Fibroblast of lung (primary cell): ENCODE measurements around the gene MEMO1. TPM values are rescaled to one million over a fixed set of nuclear protein-coding genes. Genes with fewer than 3 reads are reported as not detected.

Source experiments
- DNase-seq, 2 donors: peaks; one replicate each; pipeline versions ENCODE4 v3.0.0 to v3.0.0-alpha.2; 2010; ENCODE audit warnings: low read depth in 2 of 2
- H2AFZ ChIP-seq: 2 replicates; pipeline ENCODE4 v1.5.1; 2012; ENCODE audit warnings: low read length, control low read depth, inconsistent platforms
- H3K27ac ChIP-seq: 2 replicates; pipeline ENCODE4 v1.5.1; 2011; ENCODE audit warnings: low read length, control low read depth; ENCODE audit not compliant: insufficient read depth
- H3K27me3 ChIP-seq: 2 replicates; pipeline ENCODE4 v1.5.1; 2011; ENCODE audit warnings: mild to moderate bottlenecking, low read length; ENCODE audit not compliant: control insufficient read depth, insufficient read depth
- H3K36me3 ChIP-seq: 2 replicates; pipeline ENCODE4 v1.5.1; 2011; ENCODE audit warnings: low read length; ENCODE audit not compliant: control insufficient read depth, insufficient read depth
- H3K4me1 ChIP-seq: 2 replicates; pipeline ENCODE4 v1.5.1; 2011; ENCODE audit warnings: low read length; ENCODE audit not compliant: control insufficient read depth, insufficient read depth; ENCODE audit errors: extremely low read depth
- H3K4me2 ChIP-seq: 2 replicates; pipeline ENCODE4 v1.5.1; 2011; ENCODE audit warnings: low read length, control low read depth; ENCODE audit not compliant: insufficient read depth; ENCODE audit errors: extremely low read depth
- H3K4me3 ChIP-seq, 4 experiments: fragments of 200-600 bp in 1 of 4; sonication (generic) in 1 of 4; replicated peaks in 1 of 4; 2 replicates each; pipeline ENCODE4 v1.5.1; 2011 to 2016; ENCODE audit warnings: low read length in 4 of 4, low read depth in 3 of 4, mild to moderate bottlenecking in 3 of 4, control low read depth in 2 of 4, inconsistent platforms in 1 of 4, mixed read lengths in 1 of 4; ENCODE audit not compliant: insufficient read depth in 1 of 4; ENCODE audit errors: control extremely low read depth in 1 of 4
- H3K79me2 ChIP-seq: 2 replicates; pipeline ENCODE4 v1.5.1; 2012; ENCODE audit warnings: mild to moderate bottlenecking, low read length, inconsistent platforms; ENCODE audit not compliant: control insufficient read depth, insufficient read depth
- H3K9ac ChIP-seq: 2 replicates; pipeline ENCODE4 v1.5.1; 2011; ENCODE audit warnings: mild to moderate bottlenecking, low read length, control low read depth; ENCODE audit not compliant: insufficient read depth
- H3K9me3 ChIP-seq: 2 replicates; pipeline ENCODE4 v1.5.1; 2012; ENCODE audit warnings: low read depth, low read length; ENCODE audit not compliant: control insufficient read depth, insufficient read depth
- H4K20me1 ChIP-seq: 2 replicates; pipeline ENCODE4 v1.5.1; 2011; ENCODE audit warnings: low read length; ENCODE audit not compliant: control insufficient read depth, insufficient read depth; ENCODE audit errors: extremely low read depth
- CTCF ChIP-seq, 2 donors: IDR thresholded peaks in 1 of 2; conservative IDR thresholded peaks in 1 of 2; 1 replicate in 1 of 2; 2 replicates in 1 of 2; pipeline ENCODE4 v1.5.1; 2011 to 2012; ENCODE audit warnings: low read length in 2 of 2, control low read depth in 1 of 2, inconsistent platforms in 1 of 2, low read depth in 1 of 2, mild to moderate bottlenecking in 1 of 2
- EZH2 ChIP-seq: IDR thresholded peaks from 2 replicates; pipeline ENCODE4 v1.5.1; 2012; ENCODE audit warnings: low read length, control low read depth, mild to moderate bottlenecking; ENCODE audit errors: missing control alignments
- polyA plus RNA-seq, 2 donors: library from polyadenylated mRNA; depleted of rRNA in 1 of 2; stranded (reverse) in 1 of 2; unstranded in 1 of 2; fragments of >200 nt; gene quantifications; 2 replicates each; pipeline ENCODE4 v1.2.1, GENCODE V29; 2011 to 2012; ENCODE audit warnings: missing spikeins in 1 of 2
- total RNA-seq: library from RNA; depleted of rRNA; stranded (reverse); fragments of >200 nt; gene quantifications from 2 replicates; pipeline ENCODE4 v1.2.1, GENCODE V29; 2014

MEMO1 gene
- total and polyA plus RNA-seq, 2 donors (not counting 1 experiment from before 2014, with no cell fraction given): 34.0 to 64.2 TPM

- H3K36me3 ChIP-seq: no peaks in the 10 kb centered on the region
These were observed 14.1 kb downstream of the MEMO1 start for GRCh38 chr2:31996571-31997150.

GRCh38 chr2:31992934-31993333 lies 17.9 kb downstream of the MEMO1 start:
- Histone ChIP-seq H3K27me3 (no peaks in the 10 kb centered on the region), H4K20me1 (peaks cover 2% of the 10 kb centered on the region), H3K27ac (no peak overlapping the region), H3K36me3 (no peaks in the 10 kb centered on the region), H3K9ac (no peak overlapping the region), H3K4me1 (no peaks in the 10 kb centered on the region), H3K4me3 (no peak overlapping the region), H3K79me2 (peaks cover 72% of the 10 kb centered on the region), H3K4me2 (no peak overlapping the region), H2AFZ (no peak overlapping the region), H3K9me3 (no peaks in the 10 kb centered on the region)
- TF ChIP-seq CTCF (conservative IDR thresholded peaks at IDR 0.05 in 1 of 2, IDR thresholded peaks at IDR 0.05 in 1 of 2; ENCODE audit: low read depth in 1 of 2, low read length in 2 of 2): no peak
- no peak for TF ChIP-seq EZH2
- no peak for DNase-seq

More at GRCh38 chr2:31996571-31997150, 14.1 kb downstream of the MEMO1 start:
- Histone ChIP-seq H2AFZ (no peak overlapping the region), H3K9ac (no peak overlapping the region), H3K9me3 (no peaks in the 10 kb centered on the region), H3K79me2 (peaks cover 75% of the 10 kb centered on the region), H3K4me1 (no peaks in the 10 kb centered on the region), H3K4me2 (no peak overlapping the region), H3K27ac (no peak overlapping the region), H3K4me3 (no peak overlapping the region), H3K27me3 (no peaks in the 10 kb centered on the region), H4K20me1 (peaks cover 3% of the 10 kb centered on the region)
- DNase-seq: no peak
- no peak for TF ChIP-seq EZH2
- TF ChIP-seq CTCF (conservative IDR thresholded peaks at IDR 0.05 in 1 of 2, IDR thresholded peaks at IDR 0.05 in 1 of 2; ENCODE audit: low read depth in 1 of 2, low read length in 2 of 2): no peak

GRCh38 chr2:31992025-31992579 lies 18.7 kb downstream of the MEMO1 start:
- no peaks in the 10 kb centered on the region for H3K9me3 ChIP-seq
- no peak overlapping the region for H3K4me2 ChIP-seq
- H3K4me1 ChIP-seq: no peaks in the 10 kb centered on the region
- no peak overlapping the region for H3K4me3 ChIP-seq
- H3K27me3 ChIP-seq: no peaks in the 10 kb centered on the region
- TF ChIP-seq EZH2 (no peak), CTCF (conservative IDR thresholded peaks at IDR 0.05 in 1 of 2, IDR thresholded peaks at IDR 0.05 in 1 of 2; ENCODE audit: low read depth in 1 of 2, low read length in 2 of 2) (no peak)
- peaks cover 65% of the 10 kb centered on the region for H3K79me2 ChIP-seq
- H3K9ac ChIP-seq: no peak overlapping the region
- H3K27ac ChIP-seq: no peak overlapping the region
- no peak overlapping the region for H2AFZ ChIP-seq
- H4K20me1 ChIP-seq: no peaks in the 10 kb centered on the region
- DNase-seq: no peak
- no peaks in the 10 kb centered on the region for H3K36me3 ChIP-seq
